ENCODE data around the gene NPIPB12.
"Not testable (repeated sequence)": the region's sequence is repeated elsewhere in the genome, so short reads cannot be mapped to it uniquely, and the experiment has no call there.

NPIPB12 gene

GRCh38 chr16:29506308-29506707 lies at the start of gene NPIPB12:
Gene NPIPB12, minus strand, starts transcription at chr16:29506408.
- DNase-seq: not testable (repeated sequence)

- not testable (repeated sequence) for DNase-seq
Observed at GRCh38 chr16:29521520-29521919, 15.3 kb upstream of the NPIPB12 start.

GRCh38 chr16:29482276-29482675 lies 23.9 kb downstream of the NPIPB12 start:
- not testable (repeated sequence) for DNase-seq

DNA sequence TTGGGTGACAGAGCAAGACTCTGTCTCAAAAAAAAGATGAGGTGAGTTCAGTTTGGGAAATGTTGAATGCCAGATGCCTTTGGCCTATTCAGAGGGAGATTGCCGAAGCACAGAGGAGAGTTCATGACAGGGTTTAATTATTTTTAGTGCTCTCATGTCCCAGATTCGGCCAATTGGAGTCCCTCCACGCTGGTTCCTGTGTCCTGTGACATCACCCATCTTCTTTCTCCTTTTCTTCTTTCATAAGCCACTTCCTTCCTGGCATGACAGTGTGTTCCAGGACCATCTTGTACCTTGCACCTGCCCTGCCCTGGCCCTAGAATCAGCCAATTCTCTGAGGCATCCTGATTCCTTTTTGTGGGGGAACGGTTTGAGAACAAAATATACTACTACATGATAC lies 34.1 kb downstream of the NPIPB12 start:
- DNase-seq: not testable (repeated sequence)

DNA sequence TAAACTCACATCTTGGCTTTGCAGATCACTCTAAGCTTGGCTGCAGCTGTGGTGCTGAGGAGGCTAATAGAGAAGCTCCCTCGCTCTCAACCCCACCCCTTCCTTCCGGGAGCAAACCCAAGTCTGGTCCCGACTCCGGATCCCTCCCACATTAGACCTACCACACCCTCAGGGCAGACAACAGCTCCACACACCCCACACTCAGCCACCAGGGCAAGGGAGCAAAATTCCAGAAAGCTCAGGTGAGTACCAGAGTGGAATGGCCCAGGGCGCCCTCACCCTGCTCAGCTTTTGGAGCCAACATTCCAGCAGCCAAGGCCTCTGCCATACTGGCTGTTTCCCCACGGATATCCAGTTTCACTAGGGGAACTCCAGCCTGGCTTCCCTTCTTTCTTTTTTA lies 36.5 kb downstream of the NPIPB12 start:
- peak; percentile 22 to 39 for DNase-seq

DNA sequence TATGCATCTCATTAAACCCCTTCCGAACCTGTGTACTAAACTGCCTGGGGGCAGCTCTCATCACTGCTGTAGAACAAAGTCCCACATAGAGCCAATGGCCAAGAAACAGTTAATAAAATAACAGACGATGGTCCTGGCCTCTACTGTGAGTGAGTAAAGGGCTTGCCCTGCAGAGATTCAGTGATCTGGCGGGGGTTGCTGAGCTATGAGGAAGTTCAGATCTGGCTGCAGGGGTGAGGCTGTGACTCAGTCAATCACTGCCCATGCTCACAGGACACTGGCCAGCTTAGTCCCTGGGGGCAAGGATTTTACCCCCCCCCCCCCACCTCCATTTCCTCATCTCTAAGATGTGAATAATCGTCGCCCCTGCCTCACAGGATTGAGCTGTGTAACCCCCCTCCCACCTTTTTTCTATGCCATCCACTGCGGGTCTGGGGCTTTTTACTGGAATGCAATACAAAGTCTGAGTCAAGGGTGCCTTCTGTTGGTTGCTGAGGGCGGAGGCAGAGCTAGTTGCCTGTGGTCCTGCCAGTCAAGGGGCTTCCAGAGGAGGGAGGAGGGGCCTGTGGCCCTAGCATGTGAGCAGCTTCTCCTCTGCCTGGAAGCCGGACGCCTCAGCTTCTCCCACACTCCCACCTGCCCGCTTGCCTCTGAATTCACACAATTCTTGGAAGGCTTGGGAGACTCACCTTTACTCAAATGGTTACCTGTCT lies 38.4 kb downstream of the NPIPB12 start:
- DNase-seq: not testable (repeated sequence)

GRCh38 chr16:29466904-29467303 lies 39.3 kb downstream of the NPIPB12 start:
- not testable (repeated sequence) for DNase-seq

- not testable (repeated sequence) for DNase-seq
Observed at GRCh38 chr16:29465985-29466824, 40.0 kb downstream of the NPIPB12 start.

DNA sequence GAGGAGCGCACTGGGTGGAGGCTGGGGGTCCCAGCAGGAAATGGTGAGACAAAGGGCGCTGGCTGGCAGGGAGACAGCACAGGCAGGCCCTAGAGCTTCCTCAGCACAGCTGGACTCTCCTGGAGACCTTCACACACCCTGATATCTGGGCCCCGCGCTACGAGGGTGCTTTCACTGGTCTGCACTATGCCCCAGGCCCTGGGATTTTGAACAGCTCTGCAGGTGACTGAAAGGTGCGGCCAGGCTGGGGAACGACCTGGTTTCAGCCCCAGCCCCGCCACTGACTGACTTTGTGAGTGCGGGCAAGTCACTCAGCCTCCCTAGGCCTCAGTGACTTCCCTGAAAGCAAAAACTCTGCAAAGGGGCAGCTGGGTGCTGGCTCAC lies 45.6 kb downstream of the NPIPB12 start:
- not testable (repeated sequence) for DNase-seq

DNA sequence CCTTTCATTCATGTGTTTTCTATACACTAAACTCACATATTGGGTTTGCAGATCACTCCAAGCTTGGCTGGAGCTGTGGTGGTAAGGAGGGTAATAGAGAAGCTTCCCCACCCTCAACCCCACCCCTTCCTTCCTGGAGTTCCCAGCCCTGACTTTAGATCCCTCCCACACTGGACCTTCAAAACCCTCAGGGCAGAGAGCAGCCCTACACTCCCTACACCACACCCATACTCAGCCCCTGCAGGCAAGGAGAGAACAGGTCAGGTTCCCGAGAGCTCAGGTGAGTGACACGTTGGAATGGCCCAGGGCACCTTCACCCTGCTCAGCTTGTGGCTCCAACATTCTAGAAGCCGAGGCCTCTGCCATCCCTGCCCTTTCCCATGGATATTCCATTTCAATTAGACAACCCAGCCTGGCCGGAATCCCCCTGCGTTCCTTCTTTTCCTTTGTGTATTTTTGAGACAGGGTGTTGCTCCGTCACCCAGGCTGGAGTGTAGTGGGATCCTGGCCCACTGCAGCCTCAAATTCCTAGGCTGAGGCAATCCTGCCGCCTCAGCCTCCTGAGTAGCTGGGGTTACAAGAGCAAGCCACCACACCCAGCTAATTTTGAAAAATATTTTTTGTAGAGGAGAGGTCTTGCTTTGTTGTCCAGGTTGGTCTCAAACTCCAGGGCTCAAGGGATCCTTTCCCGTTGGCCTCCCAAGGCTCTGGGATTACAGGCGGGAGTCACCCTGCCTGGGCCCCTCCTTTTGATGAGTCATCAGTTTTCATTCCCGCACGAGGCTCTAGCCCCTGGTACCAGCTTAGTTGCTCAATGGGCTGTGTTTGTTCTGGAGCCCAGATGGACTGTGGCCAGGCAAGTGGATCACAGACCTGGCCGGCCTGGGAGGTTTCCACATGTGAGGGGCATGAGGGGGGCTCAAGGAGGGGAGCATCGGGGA lies 46.2 kb downstream of the NPIPB12 start, which contains the start of gene SULT1A4:
Gene SULT1A4 (plus strand): TSS at position 208 of the 941 bp plus-strand sequence. CDS start 1,473 bp downstream, outside the sequence.
- DNase-seq: not testable (repeated sequence)

GRCh38 chr16:29457660-29458059 lies 48.5 kb downstream of the NPIPB12 start:
- not testable (repeated sequence) for DNase-seq

DNA sequence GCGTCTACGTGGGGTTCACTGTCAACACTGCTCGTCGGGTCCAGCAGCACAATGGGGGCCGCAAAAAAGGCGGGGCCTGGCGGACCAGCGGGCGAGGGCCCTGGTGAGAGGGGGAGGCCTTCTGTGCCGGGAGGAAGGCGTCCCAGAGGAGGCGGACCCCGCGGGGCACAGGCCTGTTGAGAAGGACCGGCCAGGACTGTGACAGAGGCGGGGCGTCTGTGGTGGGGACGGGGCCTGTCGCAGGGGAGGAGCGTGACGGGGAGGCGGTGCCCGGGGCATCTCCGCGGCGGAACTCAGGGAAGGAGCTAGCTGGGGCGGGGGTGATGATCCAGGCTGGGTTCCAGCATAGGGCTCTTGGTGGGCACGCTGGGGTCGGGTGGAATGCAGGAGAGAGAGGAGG lies 51.4 kb downstream of the NPIPB12 start:
- DNase-seq: not testable (repeated sequence)

DNA sequence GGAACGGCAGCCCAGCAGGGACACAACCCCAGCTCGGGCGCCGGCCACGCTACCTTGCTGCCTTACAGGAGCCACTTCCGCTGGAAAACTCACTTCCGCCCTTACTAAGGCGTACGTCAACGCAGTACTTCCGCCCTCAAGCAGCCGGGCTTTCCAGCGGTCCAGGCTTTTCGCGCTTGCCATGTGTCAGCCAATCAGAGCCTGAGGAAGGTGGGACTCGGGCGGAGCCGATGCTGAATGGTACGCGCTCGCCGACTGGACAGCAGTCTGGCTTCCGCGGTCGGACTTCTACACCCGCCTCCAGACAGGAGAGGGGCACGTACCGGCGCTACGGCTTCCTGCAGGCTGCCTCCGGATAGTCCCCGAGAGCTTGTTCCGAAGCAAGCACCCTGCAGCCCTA lies 51.9 kb downstream of the NPIPB12 start, which contains the start of the genes BOLA2 and SLX1B:
Gene BOLA2 (minus strand): TSS at position 83 of the 400 bp plus-strand sequence. CDS start 98 bp downstream, outside the sequence.
Gene SLX1B (plus strand): TSS at position 265 of the 400 bp plus-strand sequence.
- DNase-seq: not testable (repeated sequence)

- not testable (repeated sequence) for DNase-seq
Observed at GRCh38 chr16:29453754-29454153, 52.5 kb downstream of the NPIPB12 start.

Data from stimulated activated CD4-positive, alpha-beta T cell treated with anti-CD3 and anti-CD28 coated beads, Interleukin-2, amount 100 ng/mL, for 24 hours (primary cell).